Measurements from ENCODE around the gene AHCYL2.
"Not testable (repeated sequence)": the region's sequence is repeated elsewhere in the genome, so short reads cannot be mapped to it uniquely, and the experiment has no call there.

Gene AHCYL2

DNA sequence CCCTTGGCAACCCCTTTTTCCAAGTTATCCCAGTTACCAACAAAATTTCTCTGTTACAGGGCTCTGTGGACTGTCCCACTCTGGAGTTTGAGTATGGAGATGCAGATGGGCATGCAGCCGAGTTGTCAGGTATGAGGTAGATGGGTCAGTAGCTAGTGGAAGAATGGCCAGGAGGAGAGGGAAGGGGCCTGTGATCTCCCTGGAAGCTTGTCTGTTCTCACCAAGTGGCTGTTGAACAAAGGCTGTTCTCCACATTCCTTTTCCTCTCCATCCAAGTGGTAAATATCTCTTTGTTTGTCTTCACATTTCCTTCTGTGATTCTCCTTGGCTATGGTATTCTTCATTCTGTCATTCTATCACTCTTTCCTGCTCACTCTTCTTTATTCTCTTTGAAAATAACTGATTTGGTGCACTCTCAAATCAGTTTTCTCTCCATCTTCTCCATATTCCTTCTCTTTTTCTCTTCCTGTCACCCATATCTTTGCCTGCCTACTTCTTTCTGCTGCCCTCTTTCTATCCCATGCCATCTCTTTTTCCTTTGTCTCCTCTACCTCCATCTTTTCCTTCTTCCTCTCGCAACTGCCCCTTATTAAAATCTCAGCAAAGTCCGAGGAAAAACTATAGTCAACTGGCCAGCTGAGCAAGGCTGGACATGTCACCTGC is 215.3 kb downstream of the AHCYL2 start:
- H3K79me2 ChIP-seq (ENCODE audit: control insufficient read depth, low read length): peaks cover 1% of the 10 kb centered on the region; the same call in 1 of the 2 replicates
- H3K9me3 ChIP-seq (ENCODE audit: control insufficient read depth, insufficient read depth, low read length): no peaks in the 10 kb centered on the region
- no peak overlapping the region for H3K27ac ChIP-seq (ENCODE audit: low read depth, low read length)
- no peak overlapping the region for H3K4me3 ChIP-seq (ENCODE audit: low read length)
- no peaks in the 10 kb centered on the region for H3K27me3 ChIP-seq (ENCODE audit: control insufficient read depth, low read length)
- H3K9me2 ChIP-seq (replicated peaks; ENCODE audit: control insufficient read depth, low read length): no peaks in the 10 kb centered on the region
- H3K4me1 ChIP-seq (ENCODE audit: control insufficient read depth, low read length): peaks cover 6% of the 10 kb centered on the region
- H3K36me3 ChIP-seq (ENCODE audit: control insufficient read depth, low read length): peaks cover 7% of the 10 kb centered on the region
- no peaks in the 10 kb centered on the region for H4K20me1 ChIP-seq (ENCODE audit: control insufficient read depth, insufficient read depth, low read depth, low read length)
- no peak overlapping the region for H3K4me2 ChIP-seq (ENCODE audit: low read length)
- TF ChIP-seq EZH2phosphoT487 (IDR thresholded peaks at IDR 0.05; ENCODE audit: borderline replicate concordance, low read length): no peak
- TF ChIP-seq, protein P1, sequence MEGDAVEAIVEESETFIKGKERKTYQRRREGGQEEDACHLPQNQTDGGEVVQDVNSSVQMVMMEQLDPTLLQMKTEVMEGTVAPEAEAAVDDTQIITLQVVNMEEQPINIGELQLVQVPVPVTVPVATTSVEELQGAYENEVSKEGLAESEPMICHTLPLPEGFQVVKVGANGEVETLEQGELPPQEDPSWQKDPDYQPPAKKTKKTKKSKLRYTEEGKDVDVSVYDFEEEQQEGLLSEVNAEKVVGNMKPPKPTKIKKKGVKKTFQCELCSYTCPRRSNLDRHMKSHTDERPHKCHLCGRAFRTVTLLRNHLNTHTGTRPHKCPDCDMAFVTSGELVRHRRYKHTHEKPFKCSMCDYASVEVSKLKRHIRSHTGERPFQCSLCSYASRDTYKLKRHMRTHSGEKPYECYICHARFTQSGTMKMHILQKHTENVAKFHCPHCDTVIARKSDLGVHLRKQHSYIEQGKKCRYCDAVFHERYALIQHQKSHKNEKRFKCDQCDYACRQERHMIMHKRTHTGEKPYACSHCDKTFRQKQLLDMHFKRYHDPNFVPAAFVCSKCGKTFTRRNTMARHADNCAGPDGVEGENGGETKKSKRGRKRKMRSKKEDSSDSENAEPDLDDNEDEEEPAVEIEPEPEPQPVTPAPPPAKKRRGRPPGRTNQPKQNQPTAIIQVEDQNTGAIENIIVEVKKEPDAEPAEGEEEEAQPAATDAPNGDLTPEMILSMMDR (IDR thresholded peaks at IDR 0.05; ENCODE audit: low read depth, low read length, poor library complexity, severe bottlenecking): no peak
- H3F3A ChIP-seq (ENCODE audit: control insufficient read depth, insufficient read depth): no peaks in the 10 kb centered on the region; the same call in 1 of the 2 replicates

GRCh38 chr7:129443612-129444011 is 218.8 kb downstream of the AHCYL2 start:
- H3K4me2 ChIP-seq (ENCODE audit: low read length): no peak overlapping the region
- no peak overlapping the region for H3K4me3 ChIP-seq (ENCODE audit: low read length)
- H3K9me2 ChIP-seq (replicated peaks; ENCODE audit: control insufficient read depth, low read length): no peaks in the 10 kb centered on the region
- H3F3A ChIP-seq (ENCODE audit: control insufficient read depth, insufficient read depth): no peaks in the 10 kb centered on the region; the same call in 1 of the 2 replicates
- no peak overlapping the region for H3K27ac ChIP-seq (ENCODE audit: low read depth, low read length)
- H3K4me1 ChIP-seq (ENCODE audit: control insufficient read depth, low read length): no peaks in the 10 kb centered on the region
- H3K79me2 ChIP-seq (ENCODE audit: control insufficient read depth, low read length): no peaks in the 10 kb centered on the region
- no peaks in the 10 kb centered on the region for H3K27me3 ChIP-seq (ENCODE audit: control insufficient read depth, low read length)
- peaks cover 7% of the 10 kb centered on the region; the same call in 1 of the 2 replicates for H3K9me3 ChIP-seq (ENCODE audit: control insufficient read depth, insufficient read depth, low read length)
- TF ChIP-seq, protein P1 (IDR thresholded peaks at IDR 0.05; ENCODE audit: low read depth, low read length, poor library complexity, severe bottlenecking): no peak
- TF ChIP-seq EZH2phosphoT487 (IDR thresholded peaks at IDR 0.05; ENCODE audit: borderline replicate concordance, low read length): no peak
- no peaks in the 10 kb centered on the region for H4K20me1 ChIP-seq (ENCODE audit: control insufficient read depth, insufficient read depth, low read depth, low read length)
- H3K36me3 ChIP-seq (ENCODE audit: control insufficient read depth, low read length): peaks cover 21% of the 10 kb centered on the region

GRCh38 chr7:129444776-129445175 is 219.9 kb downstream of the AHCYL2 start:
- not testable (repeated sequence) for H3K9me2 ChIP-seq (replicated peaks; ENCODE audit: control insufficient read depth, low read length); H3K79me2 ChIP-seq (ENCODE audit: control insufficient read depth, low read length); H3K4me1 ChIP-seq (ENCODE audit: control insufficient read depth, low read length); H3K4me3 ChIP-seq (ENCODE audit: low read length); H3K27me3 ChIP-seq (ENCODE audit: control insufficient read depth, low read length); H3K9me3 ChIP-seq (ENCODE audit: control insufficient read depth, insufficient read depth, low read length); H3K27ac ChIP-seq (ENCODE audit: low read depth, low read length); H4K20me1 ChIP-seq (ENCODE audit: control insufficient read depth, insufficient read depth, low read depth, low read length); H3K4me2 ChIP-seq (ENCODE audit: low read length); H3F3A ChIP-seq (ENCODE audit: control insufficient read depth, insufficient read depth)
- peaks cover 21% of the 10 kb centered on the region for H3K36me3 ChIP-seq (ENCODE audit: control insufficient read depth, low read length)

DNA sequence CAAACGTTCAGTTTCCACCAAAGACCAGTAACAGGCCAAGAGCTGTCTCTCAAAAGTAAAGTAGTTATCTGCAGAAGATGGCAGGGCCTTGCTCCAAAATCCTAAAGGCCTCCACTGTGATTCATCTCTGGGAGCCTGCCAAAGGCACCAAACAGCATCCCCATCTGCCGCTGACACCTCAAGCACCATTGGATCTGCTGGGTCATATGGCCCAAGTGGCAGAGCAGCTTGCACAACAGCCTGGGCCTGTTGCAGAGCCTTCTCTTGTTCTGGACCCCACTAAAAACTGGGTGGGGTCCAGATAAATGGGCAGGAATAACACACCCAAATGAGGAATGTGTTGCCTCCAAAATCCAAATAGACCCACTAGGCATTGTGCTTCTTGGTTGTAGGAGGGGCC is 222.1 kb downstream of the AHCYL2 start:
- H3K27me3 ChIP-seq (ENCODE audit: control insufficient read depth, low read length); H3K4me3 ChIP-seq (ENCODE audit: low read length); H3K4me1 ChIP-seq (ENCODE audit: control insufficient read depth, low read length); H3F3A ChIP-seq (ENCODE audit: control insufficient read depth, insufficient read depth); H3K4me2 ChIP-seq (ENCODE audit: low read length); H4K20me1 ChIP-seq (ENCODE audit: control insufficient read depth, insufficient read depth, low read depth, low read length); H3K27ac ChIP-seq (ENCODE audit: low read depth, low read length); H3K79me2 ChIP-seq (ENCODE audit: control insufficient read depth, low read length); H3K9me2 ChIP-seq (replicated peaks; ENCODE audit: control insufficient read depth, low read length); H3K9me3 ChIP-seq (ENCODE audit: control insufficient read depth, insufficient read depth, low read length): not testable (repeated sequence)
- H3K36me3 ChIP-seq (ENCODE audit: control insufficient read depth, low read length): peaks cover 17% of the 10 kb centered on the region

DNA sequence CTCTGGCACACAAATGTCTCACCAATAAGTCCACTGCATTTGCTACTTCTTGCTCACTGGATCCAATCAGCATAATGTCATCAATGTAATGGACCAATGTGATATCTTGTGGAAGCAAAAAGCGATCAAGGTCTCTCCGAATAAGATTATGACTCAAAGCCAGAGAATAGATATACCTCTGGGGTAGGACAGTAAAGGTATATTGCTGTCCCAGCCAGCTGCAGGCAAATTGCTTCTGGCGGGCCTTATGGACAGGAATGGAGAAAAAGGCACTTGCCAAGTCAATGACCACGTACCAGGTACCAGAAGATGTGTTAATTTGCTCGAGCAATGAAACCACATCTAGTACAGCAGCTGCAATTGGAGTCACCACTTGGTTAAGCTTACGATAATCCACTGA is 222.6 kb downstream of the AHCYL2 start:
- H3K27ac ChIP-seq (ENCODE audit: low read depth, low read length); H3F3A ChIP-seq (ENCODE audit: control insufficient read depth, insufficient read depth); H3K9me3 ChIP-seq (ENCODE audit: control insufficient read depth, insufficient read depth, low read length); H4K20me1 ChIP-seq (ENCODE audit: control insufficient read depth, insufficient read depth, low read depth, low read length); H3K4me1 ChIP-seq (ENCODE audit: control insufficient read depth, low read length); H3K9me2 ChIP-seq (replicated peaks; ENCODE audit: control insufficient read depth, low read length); H3K27me3 ChIP-seq (ENCODE audit: control insufficient read depth, low read length); H3K4me2 ChIP-seq (ENCODE audit: low read length); H3K79me2 ChIP-seq (ENCODE audit: control insufficient read depth, low read length); H3K4me3 ChIP-seq (ENCODE audit: low read length): not testable (repeated sequence)
- peaks cover 17% of the 10 kb centered on the region for H3K36me3 ChIP-seq (ENCODE audit: control insufficient read depth, low read length)

- H3K9me3 ChIP-seq (ENCODE audit: control insufficient read depth, insufficient read depth, low read length); H4K20me1 ChIP-seq (ENCODE audit: control insufficient read depth, insufficient read depth, low read depth, low read length); H3K27ac ChIP-seq (ENCODE audit: low read depth, low read length); H3K4me2 ChIP-seq (ENCODE audit: low read length); H3F3A ChIP-seq (ENCODE audit: control insufficient read depth, insufficient read depth); H3K27me3 ChIP-seq (ENCODE audit: control insufficient read depth, low read length); H3K79me2 ChIP-seq (ENCODE audit: control insufficient read depth, low read length); H3K4me1 ChIP-seq (ENCODE audit: control insufficient read depth, low read length); H3K9me2 ChIP-seq (replicated peaks; ENCODE audit: control insufficient read depth, low read length); H3K4me3 ChIP-seq (ENCODE audit: low read length): not testable (repeated sequence)
- H3K36me3 ChIP-seq (ENCODE audit: control insufficient read depth, low read length): peaks cover 21% of the 10 kb centered on the region
Measured at GRCh38 chr7:129448608-129449007, 223.8 kb downstream of the AHCYL2 start.
